H1 (cell line): ENCODE data around the gene GNG12. TPM values are rescaled to one million over a fixed set of nuclear protein-coding genes. Genes with fewer than 3 reads are reported as not detected.

Experiments
- CTCF ChIA-PET: fragments of 300-600 bp; sonication (Branson Sonifier 250); formaldehyde crosslinking; loops from one replicate; lab custom pipeline; 2021; ENCODE audit not compliant: partially characterized antibody; lab: Charles Lee
- POLR2A ChIA-PET: fragments of 300-600 bp; sonication (Branson Sonifier 250); formaldehyde crosslinking; loops from one replicate; lab custom pipeline; 2021; ENCODE audit warnings: inconsistent platforms; ENCODE audit not compliant: partially characterized antibody; lab: Charles Lee
- DNase-seq, 2 experiments: peaks; one replicate each; pipeline versions ENCODE4 v3.0.0 to v3.0.0-alpha.2; 2010 to 2022; ENCODE audit warnings: low spot score in 2 of 2, low read depth in 1 of 2, mixed read lengths in 1 of 2
- FAIRE-seq: peaks from 2 replicates; lab custom pipeline; 2011; peaks lifted over from hg19 to GRCh38; lab: Jason Lieb, UNC
- H2AFZ ChIP-seq: 2 replicates; pipeline ENCODE4 v1.8.1; 2012; ENCODE audit warnings: low read length, inconsistent platforms
- H2AK5ac ChIP-seq: 2 replicates; pipeline ENCODE4 v1.6.1; 2013; ENCODE audit warnings: low read depth, low read length
- H2BK120ac ChIP-seq: replicated peaks from 2 replicates; pipeline ENCODE3; 2013; ENCODE audit warnings: low read depth, low read length, inconsistent platforms
- H2BK12ac ChIP-seq: 2 replicates; pipeline ENCODE4 v1.6.1; 2013; ENCODE audit warnings: low read depth, low read length
- H2BK15ac ChIP-seq: 2 replicates; pipeline ENCODE4 v1.6.1; 2013; ENCODE audit warnings: low read length
- H2BK20ac ChIP-seq: 2 replicates; pipeline ENCODE4 v1.6.1; 2013; ENCODE audit warnings: low read length
- H2BK5ac ChIP-seq: 2 replicates; pipeline ENCODE4 v1.6.1; 2013; ENCODE audit warnings: low read depth, low read length
- H3K14ac ChIP-seq: 2 replicates; pipeline ENCODE4 v1.6.1; 2013; ENCODE audit warnings: inconsistent platforms; ENCODE audit not compliant: insufficient read length
- H3K18ac ChIP-seq: 2 replicates; pipeline ENCODE4 v1.6.1; 2013; ENCODE audit warnings: low read length; ENCODE audit errors: extremely low read depth
- H3K23ac ChIP-seq: 2 replicates; pipeline ENCODE4 v1.6.1; 2013; ENCODE audit warnings: inconsistent platforms; ENCODE audit not compliant: insufficient read length
- H3K23me2 ChIP-seq: 2 replicates; pipeline ENCODE4 v1.6.1; 2013; ENCODE audit warnings: low read depth, low read length
- H3K27ac ChIP-seq: 2 replicates; pipeline ENCODE4 v1.6.1; 2011; ENCODE audit warnings: low read depth, low read length, inconsistent platforms
- H3K27me3 ChIP-seq, 4 experiments: replicated peaks in 1 of 4; 1 replicate in 1 of 4; 2 replicates in 3 of 4; pipeline versions ENCODE4 v1.6.1 to v1.8.1; 2011 to 2013; ENCODE audit warnings: low read length in 3 of 4, mild to moderate bottlenecking in 3 of 4, inconsistent platforms in 2 of 4, mixed read lengths in 2 of 4, moderate library complexity in 1 of 4; ENCODE audit not compliant: control insufficient read depth in 3 of 4, insufficient read depth in 3 of 4; ENCODE audit errors: extremely low read depth in 1 of 4
- H3K36me3 ChIP-seq, 4 experiments: 2 replicates each; pipeline versions ENCODE4 v1.6.1 to v1.8.1; 2011 to 2013; ENCODE audit warnings: mild to moderate bottlenecking in 4 of 4, low read length in 3 of 4, moderate library complexity in 2 of 4, control low read depth in 1 of 4, inconsistent platforms in 1 of 4; ENCODE audit not compliant: insufficient read depth in 4 of 4, control insufficient read depth in 2 of 4
- H3K4ac ChIP-seq: replicated peaks from 2 replicates; pipeline ENCODE3; 2013; ENCODE audit warnings: low read length, low read depth, mixed read lengths, inconsistent platforms; ENCODE audit not compliant: insufficient read length
- H3K4me1 ChIP-seq, 4 experiments: replicated peaks in 1 of 4; 1 replicate in 1 of 4; 2 replicates in 3 of 4; pipeline versions ENCODE4 v1.6.1 to v1.8.1; 2011 to 2013; ENCODE audit warnings: low read length in 3 of 4, inconsistent platforms in 2 of 4, mixed read lengths in 1 of 4; ENCODE audit not compliant: insufficient read depth in 4 of 4, control insufficient read depth in 3 of 4
- H3K4me2 ChIP-seq, 2 experiments: 2 replicates each; pipeline versions ENCODE4 v1.6.1 to v1.8.1; 2011 to 2013; ENCODE audit warnings: low read depth in 2 of 2, low read length in 2 of 2, control low read depth in 1 of 2, inconsistent platforms in 1 of 2, mild to moderate bottlenecking in 1 of 2; ENCODE audit not compliant: insufficient read depth in 1 of 2
- H3K4me3 ChIP-seq, 4 experiments: fragments of 200-600, 300-600 bp in 1 of 4; sonication (generic), shearing (Covaris generic), sonication (Bioruptor Twin) in 1 of 4; 2 replicates each; pipeline versions ENCODE4 v1.5.1 to v1.8.1; 2011 to 2016; ENCODE audit warnings: low read length in 4 of 4, low read depth in 3 of 4, control low read depth in 2 of 4, inconsistent platforms in 2 of 4, mild to moderate bottlenecking in 2 of 4, mixed read lengths in 1 of 4, moderate library complexity in 1 of 4; ENCODE audit not compliant: insufficient read depth in 2 of 4; ENCODE audit errors: extremely low read depth in 1 of 4
- H3K56ac ChIP-seq: replicated peaks from 2 replicates; pipeline ENCODE3; 2013; ENCODE audit warnings: low read depth, mild to moderate bottlenecking, mixed read lengths, low read length, inconsistent platforms; ENCODE audit not compliant: insufficient read length
- H3K79me1 ChIP-seq: 2 replicates; pipeline ENCODE4 v1.6.1; 2013; ENCODE audit warnings: low read depth, low read length, control low read depth
- H3K79me2 ChIP-seq, 2 experiments: 2 replicates each; pipeline versions ENCODE4 v1.6.1 to v1.8.1; 2012 to 2013; ENCODE audit warnings: low read length in 2 of 2, mild to moderate bottlenecking in 2 of 2, inconsistent platforms in 1 of 2; ENCODE audit not compliant: insufficient read depth in 2 of 2, control insufficient read depth in 1 of 2
- H3K9ac ChIP-seq, 4 experiments: replicated peaks in 1 of 4; 1 replicate in 1 of 4; 2 replicates in 3 of 4; pipeline versions ENCODE4 v1.6.1 to v1.8.1; 2011 to 2013; ENCODE audit warnings: low read depth in 3 of 4, low read length in 3 of 4, control low read depth in 2 of 4, mild to moderate bottlenecking in 2 of 4, moderate library complexity in 2 of 4, inconsistent platforms in 1 of 4; ENCODE audit errors: extremely low read depth in 1 of 4
- H3K9me3 ChIP-seq, 2 experiments: 2 replicates each; pipeline versions ENCODE4 v1.6.1 to v1.8.1; 2012 to 2013; ENCODE audit warnings: mild to moderate bottlenecking in 2 of 2, moderate library complexity in 2 of 2, control low read depth in 1 of 2, inconsistent platforms in 1 of 2, low read depth in 1 of 2, low read length in 1 of 2, mixed read lengths in 1 of 2; ENCODE audit not compliant: insufficient read depth in 2 of 2
- H4K20me1 ChIP-seq, 2 experiments: replicated peaks in 1 of 2; 2 replicates each; pipeline versions ENCODE3 to v1.8.1; 2011 to 2013; ENCODE audit warnings: inconsistent platforms in 2 of 2, low read length in 2 of 2, mild to moderate bottlenecking in 1 of 2; ENCODE audit not compliant: insufficient read depth in 2 of 2, control insufficient read depth in 1 of 2
- H4K5ac ChIP-seq: 2 replicates; pipeline ENCODE4 v1.6.1; 2013; ENCODE audit warnings: low read length, low read depth, mixed read lengths, inconsistent platforms; ENCODE audit not compliant: insufficient read length
- H4K8ac ChIP-seq: 2 replicates; pipeline ENCODE4 v1.8.0; 2013; ENCODE audit warnings: mild to moderate bottlenecking, moderate library complexity, low read length, inconsistent platforms; ENCODE audit not compliant: insufficient read depth; ENCODE audit errors: extremely low read depth
- H4K91ac ChIP-seq: replicated peaks from 2 replicates; pipeline ENCODE3; 2013; ENCODE audit warnings: low read length, mixed read lengths, inconsistent platforms; ENCODE audit not compliant: insufficient read length
- TAF7 ChIP-seq: optimal IDR thresholded peaks from 2 replicates; pipeline ENCODE3; 2011; ENCODE audit warnings: low read depth, mild to moderate bottlenecking, inconsistent platforms, low read length, moderate library complexity, borderline replicate concordance
- WGBS, 2 experiments: shearing (Covaris generic) in 1 of 2; methylation state at CpG; one replicate each; pipeline versions ENCODE4 v1.1.6 to v1.1.7; 2013 to 2015; ENCODE audit warnings: low lambda C conversion rate in 2 of 2, mixed read lengths in 2 of 2, inconsistent platforms in 1 of 2, low coverage in 1 of 2, missing lambda C conversion rate in 1 of 2; ENCODE audit not compliant: insufficient replicate concordance in 2 of 2, insufficient coverage in 1 of 2, insufficient read length in 1 of 2; ENCODE audit errors: extremely low coverage in 1 of 2, missing lambda C conversion rate in 1 of 2; 5-methylcytosine and 5-hydroxymethylcytosine counted together
- polyA plus RNA-seq, 7 experiments: library from polyadenylated mRNA; depleted of rRNA in 3 of 7; stranded (reverse) in 5 of 7; unstranded in 2 of 7; fragments of >200 nt in 5 of 7; fragments of 200-250 nt in 2 of 7; gene quantifications; 1 replicate in 5 of 7; 2 replicates in 1 of 7; 4 replicates in 1 of 7; pipeline versions ENCODE4 v1.2.1 to v1.2.3, GENCODE V29; 2011 to 2013; ENCODE audit warnings: missing spikeins in 2 of 7, mixed read lengths in 2 of 7
- total RNA-seq: library from RNA; stranded (reverse); fragmentation: NEBNext Ultra II Directional; extraction: Animal tissue kit (Norgen Biotek cat#: 25700); gene quantifications from 2 replicates; pipeline ENCODE4 v1.2.1, GENCODE V29; 2021
- TF ChIP-seq, protein P1 (sequence below), 3 experiments: IDR thresholded peaks; 1 replicate in 2 of 3; 2 replicates in 1 of 3; pipeline versions ENCODE4 v1.5.1 to v1.6.1; 2011; ENCODE audit warnings: low read length in 3 of 3, mild to moderate bottlenecking in 3 of 3, inconsistent platforms in 2 of 3, low read depth in 1 of 3, moderate library complexity in 1 of 3; ENCODE audit not compliant: insufficient read depth in 1 of 3; ENCODE audit errors: control extremely low read depth in 1 of 3

Gene GNG12
- total and polyA plus RNA-seq, 2 of the 8 experiments (the other 6 are each of a cell fraction or from before 2014, with no cell fraction given): 11.4 to 35.8 TPM

GRCh38 chr1:67793562-67793961 lies 39.7 kb downstream of the GNG12 start:
- Histone ChIP-seq H3K9me3 (no peaks in the 10 kb centered on the region), H3K56ac (no peak overlapping the region), H3K79me1 (no peaks in the 10 kb centered on the region; the same call in 1 of the 2 replicates), H2BK12ac (no peak overlapping the region), H2AFZ (no peak overlapping the region), H3K23me2 (no peaks in the 10 kb centered on the region), H3K18ac (no peak overlapping the region), H3K4ac (no peak overlapping the region), H3K27ac (no peak overlapping the region), H2BK120ac (no peak overlapping the region), H4K20me1 (no peaks in the 10 kb centered on the region), H3K36me3 (no peaks in the 10 kb centered on the region), H2AK5ac (no peak overlapping the region), H4K8ac (no peak overlapping the region), H4K5ac (no peak overlapping the region), H3K4me3 (no peak overlapping the region), H3K4me1 (peaks cover 0 to 7% (median under 1%) of the 10 kb centered on the region in 4 experiments; a peak in 3 of 7 replicates), H4K91ac (no peak overlapping the region), H2BK15ac (no peak overlapping the region), H2BK20ac (no peak overlapping the region), H3K4me2 (no peak overlapping the region), H3K23ac (no peak overlapping the region), H3K27me3 (no peaks in the 10 kb centered on the region), H2BK5ac (no peak overlapping the region), H3K9ac (no peak overlapping the region), H3K79me2 (no peaks in the 10 kb centered on the region), H3K14ac (no peak overlapping the region)
- ChIA-PET POLR2A (interaction anchor here (1.4 kb wide), 1 partner anchor 38 kb away, joined by 4 read pairs; no protein-coding TSS in a partner anchor), CTCF (interaction anchor here (0.6 to 12.2 kb wide), 8 partner anchors 9 to 143 kb away, joined by 3 to 150 read pairs (median 4); no protein-coding TSS in a partner anchor)
- FAIRE-seq (no peak), DNase-seq (no peak)
- WGBS, 2 experiments: 88% methylated on average over 3 of the region's 3 CpGs; no CpG with 5 or more reads in 1 of the 2 experiments
- TF ChIP-seq TAF7: no peak
- TF ChIP-seq, protein P1, sequence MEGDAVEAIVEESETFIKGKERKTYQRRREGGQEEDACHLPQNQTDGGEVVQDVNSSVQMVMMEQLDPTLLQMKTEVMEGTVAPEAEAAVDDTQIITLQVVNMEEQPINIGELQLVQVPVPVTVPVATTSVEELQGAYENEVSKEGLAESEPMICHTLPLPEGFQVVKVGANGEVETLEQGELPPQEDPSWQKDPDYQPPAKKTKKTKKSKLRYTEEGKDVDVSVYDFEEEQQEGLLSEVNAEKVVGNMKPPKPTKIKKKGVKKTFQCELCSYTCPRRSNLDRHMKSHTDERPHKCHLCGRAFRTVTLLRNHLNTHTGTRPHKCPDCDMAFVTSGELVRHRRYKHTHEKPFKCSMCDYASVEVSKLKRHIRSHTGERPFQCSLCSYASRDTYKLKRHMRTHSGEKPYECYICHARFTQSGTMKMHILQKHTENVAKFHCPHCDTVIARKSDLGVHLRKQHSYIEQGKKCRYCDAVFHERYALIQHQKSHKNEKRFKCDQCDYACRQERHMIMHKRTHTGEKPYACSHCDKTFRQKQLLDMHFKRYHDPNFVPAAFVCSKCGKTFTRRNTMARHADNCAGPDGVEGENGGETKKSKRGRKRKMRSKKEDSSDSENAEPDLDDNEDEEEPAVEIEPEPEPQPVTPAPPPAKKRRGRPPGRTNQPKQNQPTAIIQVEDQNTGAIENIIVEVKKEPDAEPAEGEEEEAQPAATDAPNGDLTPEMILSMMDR (IDR thresholded peaks at IDR 0.05; ENCODE audit: control extremely low read depth in 1 of 3, insufficient read depth in 1 of 3, low read depth in 1 of 3, low read length in 3 of 3): no peak
